B cell (primary cell): Measurements from ENCODE around the gene SCN2B. TPM values are rescaled to one million over a fixed set of nuclear protein-coding genes. Genes with fewer than 3 reads are reported as not detected.

Experiments used
- ATAC-seq: fragments of 200-7000 bp; cut with Tn5 transposase; one replicate; pipeline ENCODE4 v1.10.0; 2021; ENCODE audit warnings: low read depth, mild to moderate bottlenecking, moderate number of reproducible peaks, moderate library complexity
- CTCF ChIA-PET: fragments of 350-600 bp; sonication (Branson Sonifier 250); formaldehyde crosslinking; loops from one replicate; lab custom pipeline; 2021; ENCODE audit warnings: antibody characterized with exemption, inconsistent platforms; lab: Charles Lee
- POLR2A ChIA-PET: fragments of 350-600 bp; sonication (Branson Sonifier 250); formaldehyde crosslinking; loops from one replicate; lab custom pipeline; 2021; ENCODE audit warnings: antibody characterized with exemption; lab: Charles Lee
- DNase-seq: peaks from one replicate; pipeline ENCODE4 v3.0.0; 2013
- H2AFZ ChIP-seq: 2 replicates; pipeline ENCODE4 v1.6.1; 2012; ENCODE audit warnings: mild to moderate bottlenecking, low read depth, low read length; ENCODE audit not compliant: insufficient read depth, poor library complexity, severe bottlenecking
- H3K27ac ChIP-seq, 2 donors: 1 replicate in 1 of 2; 2 replicates in 1 of 2; pipeline ENCODE4 v1.5.1; 2012 to 2013; ENCODE audit warnings: low read length in 2 of 2, mild to moderate bottlenecking in 2 of 2, moderate library complexity in 1 of 2
- H3K27me3 ChIP-seq, 4 experiments: fragments of 200-600 bp in 1 of 4; sonication (generic) in 1 of 4; replicated peaks in 1 of 4; 1 replicate in 2 of 4; 2 replicates in 2 of 4; pipeline versions ENCODE4 v1.6.1 to v1.7.0; 2013 to 2016; ENCODE audit warnings: low read length in 3 of 4, mild to moderate bottlenecking in 2 of 4, mixed read lengths in 1 of 4, moderate library complexity in 1 of 4; ENCODE audit not compliant: insufficient read depth in 4 of 4, control insufficient read depth in 3 of 4; ENCODE audit errors: control extremely low read depth in 1 of 4
- H3K36me3 ChIP-seq, 2 experiments: replicated peaks in 1 of 2; 1 replicate in 1 of 2; 2 replicates in 1 of 2; pipeline versions ENCODE4 v1.6.1 to v1.7.1; 2013; ENCODE audit warnings: low read length in 1 of 2; ENCODE audit not compliant: insufficient read depth in 2 of 2, control insufficient read depth in 1 of 2; ENCODE audit errors: control extremely low read depth in 1 of 2, extremely low read depth in 1 of 2
- H3K4me1 ChIP-seq, 2 donors: fragments of 200-600 bp in 1 of 2; sonication (generic) in 1 of 2; 1 replicate in 1 of 2; 2 replicates in 1 of 2; pipeline versions ENCODE4 v1.5.1 to v1.6.1; 2013 to 2017; ENCODE audit warnings: low read length in 2 of 2; ENCODE audit not compliant: control insufficient read depth in 2 of 2, insufficient read depth in 2 of 2
- H3K4me2 ChIP-seq: replicated peaks from 2 replicates; pipeline ENCODE3; 2012; ENCODE audit warnings: mild to moderate bottlenecking, low read depth, low read length; ENCODE audit not compliant: poor library complexity, severe bottlenecking
- H3K4me3 ChIP-seq, 5 experiments: fragments of 200-600 bp in 1 of 5; sonication (generic) in 1 of 5; 1 replicate in 3 of 5; 2 replicates in 2 of 5; pipeline versions ENCODE4 v1.5.1 to v1.7.0; 2011 to 2016; ENCODE audit warnings: low read length in 4 of 5, mild to moderate bottlenecking in 4 of 5, low read depth in 2 of 5, control low read depth in 1 of 5, moderate library complexity in 1 of 5; ENCODE audit not compliant: insufficient read depth in 1 of 5; ENCODE audit errors: control extremely low read depth in 1 of 5, extremely low read depth in 1 of 5
- H3K79me2 ChIP-seq: fragments of 200-600 bp; sonication (generic); one replicate; pipeline ENCODE4 v1.6.0; 2016; ENCODE audit warnings: low read length; ENCODE audit not compliant: control insufficient read depth, insufficient read depth
- H3K9ac ChIP-seq: fragments of 200-600 bp; sonication (generic); 2 replicates; pipeline ENCODE4 v1.6.1; 2017; ENCODE audit warnings: mild to moderate bottlenecking, low read length, moderate library complexity
- H3K9me3 ChIP-seq, 3 donors: one replicate each; pipeline versions ENCODE4 v1.6.1 to v1.7.1; 2013; ENCODE audit warnings: low read length in 2 of 3; ENCODE audit not compliant: control insufficient read depth in 2 of 3, insufficient read depth in 1 of 3; ENCODE audit errors: control extremely low read depth in 1 of 3
- H4K20me1 ChIP-seq: 2 replicates; pipeline ENCODE4 v1.6.0; 2012; ENCODE audit warnings: mild to moderate bottlenecking, low read length; ENCODE audit not compliant: insufficient read depth, control insufficient read depth, poor library complexity, severe bottlenecking
- H3K27ac Mint-ChIP-seq: one replicate; pipeline ENCODE4 v1.8.0; 2021; ENCODE audit warnings: mixed read lengths
- H3K27me3 Mint-ChIP-seq: one replicate; pipeline ENCODE4 v1.8.0; 2021; ENCODE audit warnings: mixed read lengths
- H3K4me1 Mint-ChIP-seq: one replicate; pipeline ENCODE4 v1.8.0; 2021; ENCODE audit warnings: mixed read lengths
- H3K4me3 Mint-ChIP-seq: one replicate; pipeline ENCODE4 v1.8.0; 2021; ENCODE audit warnings: mixed read lengths
- H3K9me3 Mint-ChIP-seq: one replicate; pipeline ENCODE4 v1.8.0; 2022; ENCODE audit warnings: mixed read lengths; ENCODE audit not compliant: insufficient read depth
- EZH2 ChIP-seq: IDR thresholded peaks from 2 replicates; pipeline ENCODE4 v1.6.1; 2012; ENCODE audit warnings: borderline replicate concordance, low read depth, mild to moderate bottlenecking, moderate library complexity, low read length; ENCODE audit not compliant: insufficient read depth, poor library complexity, severe bottlenecking
- WGBS: methylation state at CpG from one replicate; pipeline ENCODE4 v1.1.5; 2013; ENCODE audit warnings: missing lambda C conversion rate; ENCODE audit not compliant: insufficient coverage; 5-methylcytosine and 5-hydroxymethylcytosine counted together
- intact Hi-C: fragments of 100-400 bp; cut with micrococcal nuclease; formaldehyde crosslinking; loops from one replicate; pipeline ENCODE4 v1.10.0; 2022
- polyA plus RNA-seq: library from polyadenylated mRNA; depleted of rRNA; stranded (reverse); fragments of >200 nt; gene quantifications from 2 replicates; pipeline ENCODE4 v1.2.3, GENCODE V29; 2012
- total RNA-seq, 2 donors: library from RNA; stranded (reverse); fragments of 120-200 nt in 1 of 2; gene quantifications; 1 replicate in 1 of 2; 2 replicates in 1 of 2; pipeline versions ENCODE4 v1.2.3 to v1.2.4, GENCODE V29; 2013 to 2022
- TF ChIP-seq, protein P1 (sequence below): fragments of 200-600 bp; IDR thresholded peaks from one replicate; pipeline ENCODE4 v1.8.0; 2022; ENCODE audit warnings: antibody characterized with exemption, mild to moderate bottlenecking

SCN2B gene
- total and polyA plus RNA-seq, 2 donors (not counting 1 experiment from before 2014, with no cell fraction given) = not detected

DNA sequence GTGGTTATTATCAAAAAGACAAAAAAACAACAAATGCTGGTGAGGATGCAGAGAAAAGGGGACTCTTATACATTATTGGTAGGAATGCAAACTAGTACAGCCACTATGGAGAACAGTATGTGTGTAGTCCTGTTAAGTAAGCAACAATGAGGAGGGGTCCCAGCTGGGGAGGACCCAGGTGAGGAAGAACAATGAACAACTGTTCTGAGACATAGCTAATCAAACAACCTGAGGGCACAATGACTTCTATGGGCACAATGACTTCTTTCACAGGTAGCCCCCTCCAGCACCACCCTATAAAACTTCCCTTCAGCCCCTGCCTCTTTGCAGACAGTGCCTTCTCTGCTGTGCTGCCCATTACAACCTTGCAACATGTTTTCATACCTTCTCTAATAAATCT is 42.8 kb upstream of the SCN2B start:
- Histone ChIP-seq H3K27ac (no peak overlapping the region), H2AFZ (no peak overlapping the region), H3K4me3 (no peak overlapping the region), H3K79me2 (no peaks in the 10 kb centered on the region), H3K4me2 (no peak overlapping the region), H4K20me1 (no peaks in the 10 kb centered on the region), H3K9ac (no peak overlapping the region), H3K36me3 (no peaks in the 10 kb centered on the region), H3K4me1 (peaks cover 31% of the 10 kb centered on the region in 2 donors), H3K9me3 (no peaks in the 10 kb centered on the region), H3K27me3 (peaks cover 0 to 49% (median 37%) of the 10 kb centered on the region in 4 experiments)
- no peak for ATAC-seq
- ChIA-PET POLR2A (no interaction called here), CTCF (interaction anchor here (0.6 kb wide), 1 partner anchor 100 kb away, joined by 4 read pairs; no protein-coding TSS in a partner anchor)
- Mint-ChIP-seq H3K27me3 (peaks cover 67% of the 10 kb centered on the region), H3K4me1 (peaks cover 33% of the 10 kb centered on the region), H3K27ac (no peak overlapping the region), H3K4me3 (no peak overlapping the region), H3K9me3 (no peaks in the 10 kb centered on the region)
- TF ChIP-seq EZH2 = no peak
- TF ChIP-seq, protein P1, sequence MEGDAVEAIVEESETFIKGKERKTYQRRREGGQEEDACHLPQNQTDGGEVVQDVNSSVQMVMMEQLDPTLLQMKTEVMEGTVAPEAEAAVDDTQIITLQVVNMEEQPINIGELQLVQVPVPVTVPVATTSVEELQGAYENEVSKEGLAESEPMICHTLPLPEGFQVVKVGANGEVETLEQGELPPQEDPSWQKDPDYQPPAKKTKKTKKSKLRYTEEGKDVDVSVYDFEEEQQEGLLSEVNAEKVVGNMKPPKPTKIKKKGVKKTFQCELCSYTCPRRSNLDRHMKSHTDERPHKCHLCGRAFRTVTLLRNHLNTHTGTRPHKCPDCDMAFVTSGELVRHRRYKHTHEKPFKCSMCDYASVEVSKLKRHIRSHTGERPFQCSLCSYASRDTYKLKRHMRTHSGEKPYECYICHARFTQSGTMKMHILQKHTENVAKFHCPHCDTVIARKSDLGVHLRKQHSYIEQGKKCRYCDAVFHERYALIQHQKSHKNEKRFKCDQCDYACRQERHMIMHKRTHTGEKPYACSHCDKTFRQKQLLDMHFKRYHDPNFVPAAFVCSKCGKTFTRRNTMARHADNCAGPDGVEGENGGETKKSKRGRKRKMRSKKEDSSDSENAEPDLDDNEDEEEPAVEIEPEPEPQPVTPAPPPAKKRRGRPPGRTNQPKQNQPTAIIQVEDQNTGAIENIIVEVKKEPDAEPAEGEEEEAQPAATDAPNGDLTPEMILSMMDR = no peak
- intact Hi-C loops = no loop called here
- no peak for DNase-seq

DNA sequence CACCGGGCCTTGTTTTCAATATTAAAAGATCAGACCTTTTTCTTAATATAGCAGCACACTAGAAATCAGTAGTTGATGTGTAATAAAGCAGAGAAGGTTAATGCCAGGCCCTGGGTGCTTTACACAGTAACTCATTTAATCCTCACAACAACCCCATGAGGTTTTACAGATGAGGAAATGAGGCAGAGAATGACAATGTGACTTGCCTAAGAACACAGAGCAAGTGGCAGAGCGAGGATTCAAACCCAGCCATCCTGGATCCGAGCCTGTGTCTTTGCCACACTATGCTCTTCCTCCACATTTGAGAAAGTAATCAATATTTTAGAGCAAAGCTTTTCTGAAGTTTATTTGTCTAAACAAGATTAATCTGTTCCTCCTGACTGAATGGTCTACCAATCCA is 41.1 kb upstream of the SCN2B start:
- no peak overlapping the region for H3K4me3 ChIP-seq
- H3K27ac ChIP-seq = no peak overlapping the region
- H3K79me2 ChIP-seq = no peaks in the 10 kb centered on the region
- Mint-ChIP-seq H3K27ac (no peak overlapping the region), H3K27me3 (peaks cover 57% of the 10 kb centered on the region), H3K4me3 (no peak overlapping the region), H3K4me1 (peaks cover 41% of the 10 kb centered on the region), H3K9me3 (no peaks in the 10 kb centered on the region)
- no peak overlapping the region for H3K4me2 ChIP-seq
- H3K4me1 ChIP-seq = peaks cover 40 to 42% of the 10 kb centered on the region in 2 donors
- peaks cover 0 to 43% (median 30%) of the 10 kb centered on the region in 4 experiments for H3K27me3 ChIP-seq
- ATAC-seq (no peak), DNase-seq (no peak)
- intact Hi-C loops = no loop called here
- WGBS = no CpG with 5 or more reads among the region's 3 CpGs
- ChIA-PET POLR2A (interaction anchor here (0.6 kb wide), 1 partner anchor 14 kb away, joined by 3 read pairs; no protein-coding TSS in a partner anchor), CTCF (no interaction called here)
- H3K9ac ChIP-seq = no peak overlapping the region
- no peak overlapping the region for H2AFZ ChIP-seq
- H3K9me3 ChIP-seq = no peaks in the 10 kb centered on the region
- H3K36me3 ChIP-seq = no peaks in the 10 kb centered on the region
- no peaks in the 10 kb centered on the region for H4K20me1 ChIP-seq
- TF ChIP-seq EZH2 = no peak
- TF ChIP-seq, protein P1 = no peak
